K562 (cell line): ENCODE data around the gene RAB24. TPM values are rescaled to one million over a fixed set of nuclear protein-coding genes. Genes with fewer than 3 reads are reported as not detected.

Experiments used
- ARID4B ChIP-seq: sonication (generic); formaldehyde crosslinking; IDR thresholded peaks from 2 replicates; pipeline ENCODE4 v1.8.0; 2022; ENCODE audit warnings: mild to moderate bottlenecking, missing genetic modification reagents
- CHD1 ChIP-seq: fragments of 200-600 bp; sonication (generic); IDR thresholded peaks from one replicate; pipeline ENCODE4 v1.6.1; 2012; ENCODE audit warnings: mild to moderate bottlenecking, moderate library complexity, low read length, inconsistent platforms
- DACH1 ChIP-seq: fragments of 450-650 bp; IDR thresholded peaks from 2 replicates; pipeline ENCODE4 v1.6.1; 2018; ENCODE audit not compliant: partially characterized antibody
- GTF3C2 ChIP-seq: IDR thresholded peaks from 3 replicates; pipeline ENCODE4 v1.6.1; 2011; ENCODE audit warnings: borderline replicate concordance, mild to moderate bottlenecking, moderate library complexity; ENCODE audit not compliant: insufficient read length; ENCODE audit errors: extremely low read depth
- HLTF ChIP-seq: fragments of 450-650 bp; IDR thresholded peaks from 2 replicates; pipeline ENCODE4 v1.6.1; 2016
- HMGXB4 ChIP-seq: sonication (generic); formaldehyde crosslinking; IDR thresholded peaks from 2 replicates; pipeline ENCODE4 v1.8.1; 2023; ENCODE audit warnings: mild to moderate bottlenecking, missing genetic modification reagents
- HNRNPL ChIP-seq: fragments of 200-400 bp; formaldehyde crosslinking; IDR thresholded peaks from 2 replicates; pipeline ENCODE4 v1.6.1; 2017; ENCODE audit warnings: low read depth, mild to moderate bottlenecking, low read length
- ILF3 ChIP-seq: fragments of 450-650 bp; IDR thresholded peaks from 2 replicates; pipeline ENCODE4 v1.6.1; 2018; ENCODE audit warnings: antibody characterized with exemption, mild to moderate bottlenecking, moderate library complexity, borderline replicate concordance
- MCM5 ChIP-seq: fragments of 450-650 bp; IDR thresholded peaks from 2 replicates; pipeline ENCODE4 v1.6.1; 2016; ENCODE audit warnings: low read depth
- MXI1 ChIP-seq: IDR thresholded peaks from 2 replicates; pipeline ENCODE4 v1.6.1; 2011; ENCODE audit warnings: low read depth, mild to moderate bottlenecking, improper control_type of control experiment, low read length
- POU5F1 ChIP-seq: fragments of 150-350 bp; IDR thresholded peaks from 2 replicates; pipeline ENCODE4 v1.6.1; 2014; ENCODE audit warnings: borderline replicate concordance, low read length, low read depth, mild to moderate bottlenecking; ENCODE audit not compliant: partially characterized antibody
- TEAD1 ChIP-seq, 2 experiments: fragments of 450-650 bp in 1 of 2; sonication (generic) in 1 of 2; formaldehyde crosslinking; IDR thresholded peaks; 2 replicates each; pipeline versions ENCODE4 v1.4.0 to v1.8.0; 2020 to 2022; ENCODE audit warnings: mild to moderate bottlenecking in 2 of 2, missing genetic modification reagents in 1 of 2
- ZNF175 ChIP-seq: fragments of 200-800 bp; sonication (Bioruptor generic); IDR thresholded peaks from 2 replicates; pipeline ENCODE4 v1.6.1; 2016; ENCODE audit warnings: low read depth, mild to moderate bottlenecking, missing genetic modification characterization, missing compliant biosample characterization
- ZNF24 ChIP-seq: fragments of 450-650 bp; IDR thresholded peaks from 2 replicates; pipeline ENCODE4 v1.6.1; 2016
- ZNF316 ChIP-seq: fragments of 450-650 bp; IDR thresholded peaks from 2 replicates; pipeline ENCODE4 v1.6.1; 2016
- ZNF511 ChIP-seq: sonication (generic); formaldehyde crosslinking; IDR thresholded peaks from 2 replicates; pipeline ENCODE4 v1.8.0; 2022; ENCODE audit warnings: mild to moderate bottlenecking, missing genetic modification reagents
- ZNF76 ChIP-seq: fragments of 250-450 bp; sonication (Bioruptor Pico); IDR thresholded peaks from 2 replicates; pipeline ENCODE4 v1.4.0; 2020; ENCODE audit warnings: mild to moderate bottlenecking, moderate library complexity, borderline replicate concordance
- ZSCAN32 ChIP-seq: fragments of 450-650 bp; formaldehyde crosslinking; IDR thresholded peaks from 2 replicates; pipeline ENCODE4 v1.4.0; 2020; ENCODE audit warnings: mild to moderate bottlenecking, moderate library complexity
- polyA plus RNA-seq, 8 experiments: library from polyadenylated mRNA; depleted of rRNA in 4 of 8; stranded (reverse) in 5 of 8; unstranded in 3 of 8; fragments of >200 nt; fragmentation: Nextera tagmentation in 2 of 8; fragmentation: Illumina TruSeq in 1 of 8; extraction: Ambion mirVana in 2 of 8; extraction: Trizol in 1 of 8; gene quantifications; 2 replicates each; pipeline versions ENCODE4 v1.2.1 to v1.2.3, GENCODE V29; 2011 to 2014; ENCODE audit warnings: inconsistent platforms in 1 of 8, missing spikeins in 1 of 8
- total RNA-seq, 7 experiments: library from RNA; depleted of rRNA in 6 of 7; stranded (reverse); fragments of >200 nt in 6 of 7; fragmentation: Illumina TruSeq in 2 of 7; extraction: Trizol in 2 of 7; gene quantifications; 2 replicates each; pipeline versions ENCODE4 v1.2.1 to v1.2.3, GENCODE V29; 2011 to 2021; ENCODE audit warnings: low replicate concordance in 1 of 7

Gene RAB24
- total and polyA plus RNA-seq, 9 of the 15 experiments (the other 6 are each of a cell fraction or from before 2014, with no cell fraction given) = 13.9 to 107 (median 34.8) TPM

GRCh38 chr5:177309351-177310191 lies 6.1 kb upstream of the RAB24 start (continued):
- TF ChIP-seq ARID4B (CRISPR knock-in tag) = 0 out of 2 replicates have a peak, but pooled peaks have one; percentile 40
- no peak for TF ChIP-seq CHD1
- TF ChIP-seq GTF3C2 = no peak
- TF ChIP-seq ZNF76 (CRISPR knock-in tag) = no peak
- TF ChIP-seq ZNF316 = peak; percentile 80
- TF ChIP-seq MCM5 = no peak
- TF ChIP-seq ILF3 = no peak
- TF ChIP-seq HNRNPL = no peak
- peak; percentile 12 for TF ChIP-seq POU5F1
- TF ChIP-seq MXI1 = no peak
- peak; percentile 17 for TF ChIP-seq DACH1
- TF ChIP-seq ZNF24 = no peak
- no peak for TF ChIP-seq ZNF175 (CRISPR knock-in tag)
- TF ChIP-seq ZNF511 (CRISPR knock-in tag) = 0 out of 2 replicates have a peak, but pooled peaks have one; percentile 34
- no peak for TF ChIP-seq TEAD1 (CRISPR knock-in tag; IDR thresholded peaks at IDR 0.05)
- TF ChIP-seq HMGXB4 = no peak
- no peak for TF ChIP-seq ZSCAN32 (CRISPR knock-in tag)
- no peak for TF ChIP-seq HLTF
